CD4-positive, alpha-beta T cell treated with Interleukin-6 for 4 hours (primary cell): ENCODE data around the gene NRP2.

Source experiments
- DNase-seq: peaks from one replicate; pipeline ENCODE4 v3.0.0-alpha.2; 2020; ENCODE audit warnings: mixed read lengths

NRP2 gene

GRCh38 chr2:205686783-205687640 is 4.7 kb downstream of the NRP2 start:
- DNase-seq = no peak

GRCh38 chr2:205687641-205687956 is 5.3 kb downstream of the NRP2 start:
- no peak for DNase-seq

- DNase-seq = no peak
Observed at GRCh38 chr2:205688417-205689200, 6.3 kb downstream of the NRP2 start.

- no peak for DNase-seq
Observed at GRCh38 chr2:205689820-205690219, 7.5 kb downstream of the NRP2 start.

GRCh38 chr2:205692104-205692503 is 9.8 kb downstream of the NRP2 start:
- no peak for DNase-seq

GRCh38 chr2:205694256-205694655 is 12.0 kb downstream of the NRP2 start:
- DNase-seq = no peak

GRCh38 chr2:205695460-205695991 is 13.2 kb downstream of the NRP2 start:
- DNase-seq = no peak

GRCh38 chr2:205696331-205696926 is 14.1 kb downstream of the NRP2 start:
- no peak for DNase-seq

- no peak for DNase-seq
Observed at GRCh38 chr2:205696927-205697441, 14.7 kb downstream of the NRP2 start.

GRCh38 chr2:205698286-205699268 is 16.3 kb downstream of the NRP2 start:
- DNase-seq = no peak

GRCh38 chr2:205699515-205700289 is 17.4 kb downstream of the NRP2 start:
- no peak for DNase-seq

GRCh38 chr2:205700331-205701132 is 18.2 kb downstream of the NRP2 start:
- no peak for DNase-seq

GRCh38 chr2:205701509-205701908 is 19.2 kb downstream of the NRP2 start:
- no peak for DNase-seq

- no peak for DNase-seq
Observed at GRCh38 chr2:205702576-205702975, 20.3 kb downstream of the NRP2 start.

GRCh38 chr2:205703471-205704126 is 21.3 kb downstream of the NRP2 start:
- no peak for DNase-seq

GRCh38 chr2:205704127-205704741 is 21.9 kb downstream of the NRP2 start:
- DNase-seq = no peak

GRCh38 chr2:205705511-205706349 is 23.4 kb downstream of the NRP2 start:
- no peak for DNase-seq

- peak; percentile 43 for DNase-seq
Observed at GRCh38 chr2:205706769-205707381, 24.6 kb downstream of the NRP2 start.
